Kidney epithelial cell (primary cell): ENCODE results near the gene OR52E6. TPM values are rescaled to one million over a fixed set of nuclear protein-coding genes. Genes with fewer than 3 reads are reported as not detected.

ENCODE experiments used
- DNase-seq: peaks from one replicate; pipeline ENCODE4 v3.0.0-alpha.2; 2010; ENCODE audit warnings: low read depth
- H3K27me3 ChIP-seq: 2 replicates; pipeline ENCODE4 v1.6.0; 2011; ENCODE audit warnings: low read length; ENCODE audit not compliant: control insufficient read depth, insufficient read depth
- H3K36me3 ChIP-seq: 2 replicates; pipeline ENCODE4 v1.5.1; 2011; ENCODE audit warnings: low read length; ENCODE audit not compliant: control insufficient read depth, insufficient read depth
- H3K4me3 ChIP-seq: 2 replicates; pipeline ENCODE4 v1.5.1; 2011; ENCODE audit warnings: low read depth, mild to moderate bottlenecking, control low read depth, low read length
- CTCF ChIP-seq: IDR thresholded peaks from 2 replicates; pipeline ENCODE4 v1.5.1; 2011; ENCODE audit warnings: mild to moderate bottlenecking, moderate library complexity, low read length, control low read depth, inconsistent platforms; ENCODE audit not compliant: insufficient read depth, poor library complexity, severe bottlenecking
- total RNA-seq: library from RNA; depleted of rRNA; stranded (reverse); fragments of >200 nt; gene quantifications from 2 replicates; pipeline ENCODE4 v1.2.3, GENCODE V29; 2015

The OR52E6 gene
- total RNA-seq, 1 donor from 2014 or later: not detected

GRCh38 chr11:5796541-5796940, 45.2 kb downstream of the OR52E6 start:
- DNase-seq: no peak
- TF ChIP-seq CTCF: no peak

GRCh38 chr11:5791165-5791564, 50.5 kb downstream of the OR52E6 start, which contains the start of gene OR52N1:
Gene OR52N1, minus strand, starts transcription at chr11:5791265. Its CDS starts 2,449 bp downstream, at chr11:5788816.
- Histone ChIP-seq H3K27me3 (no peaks in the 10 kb centered on the region), H3K4me3 (no peak within 1 kb of the TSS), H3K36me3 (no peaks in the 10 kb centered on the region)
- no peak for TF ChIP-seq CTCF
- no peak for DNase-seq

More at GRCh38 chr11:5796541-5796940, 45.2 kb downstream of the OR52E6 start:
- Histone ChIP-seq H3K27me3 (no peaks in the 10 kb centered on the region), H3K4me3 (no peak overlapping the region), H3K36me3 (no peaks in the 10 kb centered on the region)

Other genes with a start within 250 kb of the OR52E6 start
- gene TRIM6, start 245.3 kb downstream of the OR52E6 start, total RNA-seq: 3.4 and 4.9 TPM in 2 replicates
- 4.5 and 4.9 TPM in 2 replicates for gene TRIM34, start 216.9 kb downstream of the OR52E6 start, total RNA-seq
- gene TRIM5, start 156.8 kb downstream of the OR52E6 start, total RNA-seq: 25.9 and 29.0 TPM in 2 replicates
- gene TRIM22, start 152.1 kb downstream of the OR52E6 start, total RNA-seq: 18.0 and 23.4 TPM in 2 replicates
- not detected in 2 replicates for gene OR56B1, start 105.4 kb downstream of the OR52E6 start, total RNA-seq
- not detected in 2 replicates for gene OR52N4, start 87.7 kb downstream of the OR52E6 start, total RNA-seq
- gene OR52N5, start 58.5 kb downstream of the OR52E6 start, total RNA-seq: not detected in 2 replicates
- gene OR52N1, start 50.6 kb downstream of the OR52E6 start, total RNA-seq: not detected in 2 replicates
- gene OR52N2, start 33.0 kb downstream of the OR52E6 start, total RNA-seq: not detected in 2 replicates
- gene OR52E8, start 15.8 kb upstream of the OR52E6 start, total RNA-seq: not detected in 2 replicates
- gene OR52E4, start 38.7 kb upstream of the OR52E6 start, total RNA-seq: not detected in 2 replicates
- gene OR52E5, start 51.3 kb upstream of the OR52E6 start, total RNA-seq: not detected in 2 replicates
- not detected in 2 replicates for gene OR56A3, start 100.4 kb upstream of the OR52E6 start, total RNA-seq
- gene OR56A5, start 126.6 kb upstream of the OR52E6 start, total RNA-seq: not detected in 2 replicates
- gene OR52L1, start 145.1 kb upstream of the OR52E6 start, total RNA-seq: not detected in 2 replicates
- not detected in 2 replicates for gene OR56A4, start 165.0 kb upstream of the OR52E6 start, total RNA-seq
- not detected in 2 replicates for gene OR56A1, start 188.9 kb upstream of the OR52E6 start, total RNA-seq